Measurements from ENCODE around the gene MARK2. TPM values are rescaled to one million over a fixed set of nuclear protein-coding genes. Genes with fewer than 3 reads are reported as not detected.

The MARK2 gene
- total and polyA plus RNA-seq, 8 donors = 8.8 to 128 (median 19.3) TPM

DNA sequence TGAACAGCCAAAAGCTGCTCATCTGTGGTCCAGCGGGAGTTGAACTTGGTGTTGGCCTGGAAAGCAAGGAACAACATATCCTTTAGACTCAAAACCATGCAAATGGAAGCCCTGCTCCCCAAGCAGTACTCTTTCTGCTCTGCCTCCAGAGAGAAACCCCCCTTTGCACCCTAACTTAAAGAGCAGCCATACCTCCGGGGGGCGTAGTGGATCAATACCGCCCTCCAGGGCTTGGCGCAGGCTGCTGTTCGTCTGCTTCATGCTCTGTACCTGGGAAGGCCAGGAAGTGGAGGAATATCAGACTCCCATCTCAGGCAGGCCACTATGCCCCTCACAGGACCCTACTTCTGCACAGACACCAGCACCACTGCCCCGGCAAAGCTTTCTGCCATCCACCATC is 73.8 kb downstream of the MARK2 start:
- no peak for DNase-seq
- Histone ChIP-seq H3K4me3 (no peak overlapping the region), H3K9me3 (no peaks in the 10 kb centered on the region), H3K4me1 (peaks cover 25 to 55% (median 41%) of the 10 kb centered on the region in 4 donors), H3K27ac (no peak overlapping the region), H3K36me3 (peaks cover 19 to 46% (median 33%) of the 10 kb centered on the region in 4 donors), H3K27me3 (peaks cover 0 to 24% (median 0%) of the 10 kb centered on the region in 3 donors)
- WGBS, 5 donors = 86 to 92% (median 90%) methylated on average over 7 of the region's 7 CpGs
- no peak for TF ChIP-seq POLR2AphosphoS5 (IDR thresholded peaks at IDR 0.05)
- TF ChIP-seq EP300 (IDR thresholded peaks at IDR 0.05) = no peak
- TF ChIP-seq, protein P1, sequence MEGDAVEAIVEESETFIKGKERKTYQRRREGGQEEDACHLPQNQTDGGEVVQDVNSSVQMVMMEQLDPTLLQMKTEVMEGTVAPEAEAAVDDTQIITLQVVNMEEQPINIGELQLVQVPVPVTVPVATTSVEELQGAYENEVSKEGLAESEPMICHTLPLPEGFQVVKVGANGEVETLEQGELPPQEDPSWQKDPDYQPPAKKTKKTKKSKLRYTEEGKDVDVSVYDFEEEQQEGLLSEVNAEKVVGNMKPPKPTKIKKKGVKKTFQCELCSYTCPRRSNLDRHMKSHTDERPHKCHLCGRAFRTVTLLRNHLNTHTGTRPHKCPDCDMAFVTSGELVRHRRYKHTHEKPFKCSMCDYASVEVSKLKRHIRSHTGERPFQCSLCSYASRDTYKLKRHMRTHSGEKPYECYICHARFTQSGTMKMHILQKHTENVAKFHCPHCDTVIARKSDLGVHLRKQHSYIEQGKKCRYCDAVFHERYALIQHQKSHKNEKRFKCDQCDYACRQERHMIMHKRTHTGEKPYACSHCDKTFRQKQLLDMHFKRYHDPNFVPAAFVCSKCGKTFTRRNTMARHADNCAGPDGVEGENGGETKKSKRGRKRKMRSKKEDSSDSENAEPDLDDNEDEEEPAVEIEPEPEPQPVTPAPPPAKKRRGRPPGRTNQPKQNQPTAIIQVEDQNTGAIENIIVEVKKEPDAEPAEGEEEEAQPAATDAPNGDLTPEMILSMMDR (IDR thresholded peaks at IDR 0.05) = no peak
- TF ChIP-seq POLR2A (IDR thresholded peaks at IDR 0.05) = no peak
- intact Hi-C loops (cut with DNase I; ENCODE audit: low total_unique reads) = no loop called here

DNA sequence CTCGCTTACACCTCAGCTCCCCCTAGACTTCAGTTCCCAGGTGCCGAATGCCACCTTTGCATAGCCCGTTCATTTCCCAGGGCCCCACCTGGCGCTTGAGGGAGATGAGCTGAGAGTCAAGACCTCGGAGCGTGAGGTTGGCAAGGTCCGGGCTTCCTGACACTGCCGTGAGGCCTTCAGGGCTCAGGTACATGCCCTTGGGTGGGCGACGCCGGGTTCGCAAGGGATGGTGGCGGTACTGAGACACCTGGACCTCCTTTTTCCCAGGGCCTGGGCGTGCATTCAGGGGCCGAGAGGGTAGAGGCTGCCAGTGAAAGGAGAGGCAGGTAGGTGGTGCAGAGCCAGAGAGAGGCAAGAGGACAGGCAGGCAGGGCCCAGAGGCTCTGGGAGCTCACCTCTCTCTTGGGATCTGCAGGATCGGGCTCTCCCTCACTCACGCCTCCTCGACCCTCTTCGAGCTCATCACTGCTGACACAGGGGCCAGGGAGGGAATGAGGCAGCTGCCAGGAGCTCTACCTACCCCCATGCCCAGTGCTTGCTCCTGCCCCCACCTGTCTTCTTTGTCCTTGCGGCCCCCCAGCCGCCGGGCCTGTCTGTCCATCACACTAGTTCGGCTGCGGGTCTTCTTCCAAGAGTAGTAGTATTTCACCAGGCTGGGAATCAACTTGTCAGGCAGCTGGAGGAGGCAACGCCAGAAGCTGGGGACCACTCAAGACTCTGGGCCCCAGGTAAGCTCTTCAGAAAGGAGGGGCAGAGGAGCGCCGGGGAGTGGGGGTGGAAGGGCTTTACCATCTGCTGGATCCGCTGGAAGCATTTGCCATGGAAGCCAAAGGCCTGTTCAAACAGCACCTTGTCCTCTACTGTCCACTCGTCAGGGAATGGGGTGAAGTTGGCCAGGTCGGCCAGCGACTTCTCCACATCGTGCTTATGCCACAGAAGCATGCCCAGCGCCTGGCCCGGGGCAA is 75.2 kb downstream of the MARK2 start:
- Histone ChIP-seq H3K36me3 (peaks cover 5 to 31% (median 18%) of the 10 kb centered on the region in 4 donors), H3K27me3 (peaks cover 0 to 32% (median 0%) of the 10 kb centered on the region in 3 donors), H3K9me3 (no peaks in the 10 kb centered on the region), H3K27ac (no peak overlapping the region), H3K4me1 (peaks cover 34 to 55% (median 47%) of the 10 kb centered on the region in 4 donors), H3K4me3 (no peak overlapping the region)
- TF ChIP-seq POLR2AphosphoS5 (IDR thresholded peaks at IDR 0.05) (no peak), POLR2A (IDR thresholded peaks at IDR 0.05) (no peak), EP300 (IDR thresholded peaks at IDR 0.05) (no peak)
- TF ChIP-seq, protein P1 (IDR thresholded peaks at IDR 0.05) = no peak
- WGBS, 5 donors = 87 to 92% (median 89%) methylated on average over 34 of the region's 34 CpGs
- DNase-seq = no peak
- intact Hi-C loops (cut with DNase I; ENCODE audit: low total_unique reads) = no loop called here

DNA sequence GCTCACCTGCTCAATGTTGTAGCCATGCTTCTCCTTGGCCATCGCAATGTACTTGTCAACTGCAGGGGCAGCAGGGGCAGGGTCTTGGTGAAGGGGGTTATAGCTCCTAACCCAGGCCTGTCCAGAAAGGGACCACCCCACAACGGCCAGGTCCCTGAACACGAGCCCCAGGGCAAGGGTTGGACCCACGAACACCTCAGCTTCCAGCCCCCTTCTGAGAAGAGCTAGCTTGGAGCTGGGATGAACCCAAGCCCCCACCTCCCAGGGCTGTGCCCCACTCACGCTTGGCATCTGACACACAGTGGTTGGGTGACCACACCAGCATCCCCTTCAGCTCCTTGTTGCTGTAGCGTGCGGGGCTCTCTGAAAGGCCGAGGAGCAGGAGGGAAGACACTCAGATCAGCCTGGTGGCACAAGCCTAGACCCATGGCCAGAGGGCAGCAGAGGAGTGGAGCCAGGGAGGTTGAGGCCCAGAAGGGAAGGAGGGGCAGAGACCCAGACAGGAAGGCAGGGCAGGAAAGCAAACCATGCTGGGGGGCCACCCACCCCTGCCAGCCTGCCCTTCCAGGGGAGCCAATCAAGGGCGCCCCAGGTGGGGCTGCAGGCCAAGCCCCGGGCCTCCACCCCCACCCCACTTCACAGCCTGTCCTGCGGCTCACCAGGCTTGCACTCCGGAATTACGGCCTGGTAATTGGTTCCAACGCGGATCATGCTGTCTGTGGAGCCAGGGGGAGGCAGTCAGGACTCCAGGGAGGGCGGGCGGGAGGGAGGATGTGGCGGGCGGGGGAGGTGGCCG is 76.2 kb downstream of the MARK2 start:
- Histone ChIP-seq H3K27me3 (peaks cover 0 to 32% (median 0%) of the 10 kb centered on the region in 3 donors), H3K4me3 (no peak overlapping the region), H3K9me3 (no peaks in the 10 kb centered on the region), H3K36me3 (peaks cover 0 to 22% (median 9%) of the 10 kb centered on the region in 4 donors), H3K27ac (no peak overlapping the region), H3K4me1 (peaks cover 44 to 55% (median 51%) of the 10 kb centered on the region in 4 donors)
- TF ChIP-seq, protein P1 (IDR thresholded peaks at IDR 0.05) = no peak
- no peak for TF ChIP-seq EP300 (IDR thresholded peaks at IDR 0.05)
- TF ChIP-seq POLR2A (IDR thresholded peaks at IDR 0.05) = no peak
- no peak for TF ChIP-seq POLR2AphosphoS5 (IDR thresholded peaks at IDR 0.05)
- DNase-seq = no peak
- WGBS, 5 donors = 60 to 76% (median 70%) methylated on average over 14 to 20 of the region's 20 CpGs
- intact Hi-C loops (cut with DNase I; ENCODE audit: low total_unique reads) = no loop called here
